Omental fat pad (tissue), 4 donors: ENCODE measurements around the gene IRF9. TPM values are rescaled to one million over a fixed set of nuclear protein-coding genes. Genes with fewer than 3 reads are reported as not detected.

Experiments
- ATAC-seq: fragments of 150-250 bp; one replicate; pipeline ENCODE4 v1.9.1; 2016; ENCODE audit warnings: mild to moderate bottlenecking, moderate library complexity; ENCODE audit not compliant: low FRiP score
- DNase-seq: peaks from one replicate; pipeline ENCODE4 v3.0.0-alpha.2; 2019; ENCODE audit warnings: low spot score
- CTCF ChIP-seq, 3 donors: fragments of 450-650 bp; IDR thresholded peaks; one replicate each; pipeline ENCODE4 v1.5.1; 2016 to 2017; ENCODE audit warnings: antibody characterized with exemption in 3 of 3, mild to moderate bottlenecking in 3 of 3, moderate library complexity in 2 of 3
- small RNA-seq: library from RNA; depleted of rRNA; stranded (forward); fragments of <200 nt; gene quantifications from one replicate; pipeline ENCODE3, GENCODE V24; 2016
- total RNA-seq, 4 donors: library from RNA; depleted of rRNA; stranded (reverse); fragments of >200 nt; gene quantifications; one replicate each; pipeline ENCODE4 v1.1.0, GENCODE V29; 2016

The IRF9 gene
- total RNA-seq, 4 donors from 2014 or later, result 39.4 to 126 (median 66.3) TPM

- no peak for ATAC-seq
- TF ChIP-seq CTCF (IDR thresholded peaks at IDR 0.05), result no peak
- no peak for DNase-seq
These were observed 50.2 kb downstream of the IRF9 start for GRCh38 chr14:24211311-24211710.

- ATAC-seq, result peak; percentile 96
- no peak for TF ChIP-seq CTCF (IDR thresholded peaks at IDR 0.05)
- peak; percentile 95 for DNase-seq
These were observed 52.1 kb downstream of the IRF9 start, which contains the start of gene CHMP4A for GRCh38 chr14:24212924-24213865. CHMP4A (minus strand) TSS chr14:24213488; CDS start chr14:24213439, 49 bp downstream.

- no peak for DNase-seq
- TF ChIP-seq CTCF (IDR thresholded peaks at IDR 0.05), result no peak
These were observed 53.0 kb downstream of the IRF9 start for GRCh38 chr14:24213866-24214662.

GRCh38 chr14:24215495-24216344 lies 54.7 kb downstream of the IRF9 start, which contains the start of gene MDP1:
MDP1 (minus strand) TSS chr14:24216066; CDS start chr14:24215955, 111 bp downstream.
- no peak for TF ChIP-seq CTCF (IDR thresholded peaks at IDR 0.05)
- ATAC-seq, result peak; percentile 63
- peak; percentile 62 for DNase-seq

More at GRCh38 chr14:24213866-24214662, 53.0 kb downstream of the IRF9 start:
- ATAC-seq, result no peak

Small RNA genes within 50 kb of the gene (small RNA-seq; reads per million reads assigned to genes)
- gene AL136295.4 (not detected), gene CHMP4A (not detected), gene IPO4 (not detected), gene IRF9 (not detected), gene MDP1 (not detected), gene RNA5SP383 (0.52 reads per million)

Other genes with a start within 250 kb of the IRF9 start
- gene DHRS4, start 207.5 kb upstream of the IRF9 start, total RNA-seq, result 10 to 100 TPM; 29.8 to 57.0 (median 48.0) TPM
- 10 to 100 TPM; 10.6 to 17.7 (median 15.2) TPM for gene DHRS4L2, start 172.3 kb upstream of the IRF9 start, total RNA-seq
- gene CARMIL3, start 109.3 kb upstream of the IRF9 start, total RNA-seq, result under 1 TPM; 0.06 to 0.72 (median 0.30) TPM
- gene CPNE6, start 89.7 kb upstream of the IRF9 start, total RNA-seq, result not detected
- 10 to 100 TPM; 33.6 to 53.4 (median 42.9) TPM for gene PCK2, start 67.0 kb upstream of the IRF9 start, total RNA-seq
- gene DCAF11, start 46.5 kb upstream of the IRF9 start, total RNA-seq, result 10 to 100 TPM; 50.1 to 76.0 (median 54.4) TPM
- 1 to 10 TPM in 3 of 4 donors, under 1 TPM in 1; 0.94 to 4.3 (median 1.3) TPM for gene NRL, start 46.3 kb upstream of the IRF9 start, total RNA-seq
- gene FITM1, start 30.6 kb upstream of the IRF9 start, total RNA-seq, result 1 to 10 TPM in 2 of 4 donors, under 1 TPM in 1, not detected in 1; 0.96 to 2.8 (median 1.2) TPM
- gene PSME1, start 25.1 kb upstream of the IRF9 start, total RNA-seq, result 100 to 1,000 TPM in 1 of 4 donors, 10 to 100 TPM in 3; 89.1 to 158 (median 96.8) TPM
- gene EMC9, start 19.7 kb upstream of the IRF9 start, total RNA-seq, result 10 to 100 TPM in 2 of 4 donors, 1 to 10 TPM in 2; 6.3 to 15.3 (median 10.0) TPM
- gene PSME2, start 14.7 kb upstream of the IRF9 start, total RNA-seq, result 10 to 100 TPM; 32.8 to 86.4 (median 70.3) TPM
- gene RNF31, start 13.8 kb upstream of the IRF9 start, total RNA-seq, result 10 to 100 TPM; 26.6 to 64.2 (median 37.8) TPM
- gene REC8, start 10.8 kb downstream of the IRF9 start, total RNA-seq, result 10 to 100 TPM in 3 of 4 donors, 1 to 10 TPM in 1; 6.7 to 31.4 (median 16.3) TPM
- gene IPO4, start 27.6 kb downstream of the IRF9 start, total RNA-seq, result 100 to 1,000 TPM in 1 of 4 donors, 10 to 100 TPM in 3; 24.1 to 108 (median 34.4) TPM
- 10 to 100 TPM; 54.9 to 65.5 (median 60.9) TPM for gene TM9SF1, start 34.2 kb downstream of the IRF9 start, total RNA-seq
- under 1 TPM in 2 of 4 donors, not detected in 2; 0.36 to 0.46 TPM for gene TSSK4, start 44.4 kb downstream of the IRF9 start, total RNA-seq
- gene CHMP4A, start 52.2 kb downstream of the IRF9 start, total RNA-seq, result 10 to 100 TPM; 51.8 to 82.7 (median 64.7) TPM
- 10 to 100 TPM in 3 of 4 donors, 1 to 10 TPM in 1; 9.0 to 18.1 (median 12.5) TPM for gene MDP1, start 54.8 kb downstream of the IRF9 start, total RNA-seq
- gene NEDD8, start 71.1 kb downstream of the IRF9 start, total RNA-seq, result 100 to 1,000 TPM in 3 of 4 donors, 10 to 100 TPM in 1; 98.4 to 184 (median 126) TPM
- gene GMPR2, start 71.7 kb downstream of the IRF9 start, total RNA-seq, result 10 to 100 TPM; 36.3 to 69.0 (median 47.0) TPM
- gene TINF2, start 81.4 kb downstream of the IRF9 start, total RNA-seq, result 10 to 100 TPM; 46.1 to 80.1 (median 63.6) TPM
- gene TGM1, start 101.9 kb downstream of the IRF9 start, total RNA-seq, result 100 to 1,000 TPM in 2 of 4 donors, 10 to 100 TPM in 1, 1 to 10 TPM in 1; 2.0 to 114 (median 79.1) TPM
- 10 to 100 TPM; 20.7 to 30.9 (median 25.0) TPM for gene RABGGTA, start 110.3 kb downstream of the IRF9 start, total RNA-seq
- gene DHRS1, start 138.5 kb downstream of the IRF9 start, total RNA-seq, result 10 to 100 TPM; 14.3 to 42.5 (median 23.7) TPM
- 10 to 100 TPM; 13.9 to 22.2 (median 17.8) TPM for gene NOP9, start 138.6 kb downstream of the IRF9 start, total RNA-seq
- gene CIDEB, start 146.7 kb downstream of the IRF9 start, total RNA-seq, result 10 to 100 TPM in 3 of 4 donors, 1 to 10 TPM in 1; 9.1 to 23.8 (median 14.3) TPM
- gene LTB4R2, start 148.9 kb downstream of the IRF9 start, total RNA-seq, result 1 to 10 TPM; 4.7 to 9.0 (median 7.9) TPM
- 10 to 100 TPM in 3 of 4 donors, 1 to 10 TPM in 1; 5.0 to 16.7 (median 12.6) TPM for gene LTB4R, start 150.2 kb downstream of the IRF9 start, total RNA-seq
- gene ADCY4, start 173.8 kb downstream of the IRF9 start, total RNA-seq, result 100 to 1,000 TPM in 1 of 4 donors, 10 to 100 TPM in 2, 1 to 10 TPM in 1; 9.7 to 144 (median 45.6) TPM
- gene RIPK3, start 178.7 kb downstream of the IRF9 start, total RNA-seq, result 10 to 100 TPM in 2 of 4 donors, 1 to 10 TPM in 2; 9.0 to 18.0 (median 13.2) TPM
- gene NFATC4, start 206.9 kb downstream of the IRF9 start, total RNA-seq, result 10 to 100 TPM in 3 of 4 donors, 1 to 10 TPM in 1; 9.2 to 53.3 (median 23.3) TPM
- 10 to 100 TPM in 3 of 4 donors, 1 to 10 TPM in 1; 4.6 to 24.9 (median 13.0) TPM for gene NYNRIN, start 237.7 kb downstream of the IRF9 start, total RNA-seq